Kasumi-1 (cell line): ENCODE measurements around the gene LINC01488.

Experiments
- DNase-seq, 2 experiments: peaks; one replicate each; lab custom pipeline; 2025; lab: John Stamatoyannopoulos, UW

LINC01488 gene

GRCh38 chr11:69530278-69531070, 49.0 kb downstream of the LINC01488 start:
- peak; percentile 70 to 71 for DNase-seq

GRCh38 chr11:69531071-69531716, 49.7 kb downstream of the LINC01488 start:
- no peak for DNase-seq

DNA sequence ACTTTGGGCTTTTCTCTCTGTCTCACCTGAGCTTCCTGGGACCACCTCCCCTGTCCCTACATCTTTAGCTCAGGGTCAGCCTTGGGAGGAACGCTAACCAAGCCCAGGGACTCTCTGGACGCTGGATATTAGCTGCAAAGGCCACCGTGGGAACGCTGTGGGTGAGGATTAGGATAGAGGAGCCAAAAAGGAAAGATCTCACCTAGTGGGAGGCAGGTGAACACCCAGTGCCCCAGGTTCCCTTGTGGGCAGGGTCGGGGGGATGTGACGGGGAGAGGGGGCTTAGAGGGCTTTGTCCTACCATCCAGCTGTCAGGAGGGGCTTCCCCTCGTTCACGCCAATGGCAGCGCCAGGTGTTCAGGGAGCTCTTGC, 50.2 kb downstream of the LINC01488 start:
- DNase-seq, result no peak

- DNase-seq, result no peak
These were observed 52.1 kb downstream of the LINC01488 start for GRCh38 chr11:69533296-69534165.

GRCh38 chr11:69534166-69534530, 52.7 kb downstream of the LINC01488 start:
- DNase-seq, result no peak

DNA sequence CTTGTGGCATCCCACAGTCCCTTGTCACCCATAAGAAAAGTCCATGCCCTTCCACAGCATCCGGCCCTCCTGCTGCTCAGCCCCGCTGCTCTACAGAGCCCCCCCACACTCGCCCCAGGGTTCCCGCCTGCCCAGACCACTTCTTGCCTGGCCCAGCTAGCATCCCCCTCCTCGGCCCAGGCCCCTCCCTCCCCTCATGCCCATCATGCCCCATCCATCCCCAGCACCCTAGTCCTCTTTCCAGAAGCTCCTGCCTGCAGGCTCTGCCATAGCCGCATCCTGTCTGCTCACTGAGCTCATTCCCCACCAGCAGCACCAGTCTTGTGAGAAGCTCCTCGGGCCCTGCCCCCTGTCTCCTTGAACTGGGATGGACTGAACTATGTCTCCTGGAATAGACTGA, 54.4 kb downstream of the LINC01488 start:
- no peak for DNase-seq

DNA sequence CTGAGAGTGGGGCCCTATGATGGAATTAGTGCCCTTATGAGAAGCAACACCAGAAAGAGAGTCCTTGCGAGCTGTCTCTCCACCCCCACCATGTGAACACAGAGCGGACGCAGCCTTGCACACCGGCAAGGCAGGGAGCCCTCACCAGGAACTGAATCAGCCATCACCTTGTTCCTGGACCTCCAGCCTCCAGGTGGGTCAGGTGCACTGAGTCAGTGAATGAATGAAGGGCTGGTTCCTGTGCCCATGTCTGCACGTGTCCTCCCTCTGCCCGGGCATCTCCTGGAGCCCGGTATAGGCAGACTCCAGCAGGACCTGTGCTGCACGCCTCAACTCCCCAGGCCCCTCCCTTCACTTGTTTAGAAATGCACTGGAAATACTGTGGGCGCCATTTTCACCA, 54.9 kb downstream of the LINC01488 start:
- no peak for DNase-seq

- DNase-seq, result no peak
These were observed 55.7 kb downstream of the LINC01488 start for GRCh38 chr11:69537126-69537525.

DNA sequence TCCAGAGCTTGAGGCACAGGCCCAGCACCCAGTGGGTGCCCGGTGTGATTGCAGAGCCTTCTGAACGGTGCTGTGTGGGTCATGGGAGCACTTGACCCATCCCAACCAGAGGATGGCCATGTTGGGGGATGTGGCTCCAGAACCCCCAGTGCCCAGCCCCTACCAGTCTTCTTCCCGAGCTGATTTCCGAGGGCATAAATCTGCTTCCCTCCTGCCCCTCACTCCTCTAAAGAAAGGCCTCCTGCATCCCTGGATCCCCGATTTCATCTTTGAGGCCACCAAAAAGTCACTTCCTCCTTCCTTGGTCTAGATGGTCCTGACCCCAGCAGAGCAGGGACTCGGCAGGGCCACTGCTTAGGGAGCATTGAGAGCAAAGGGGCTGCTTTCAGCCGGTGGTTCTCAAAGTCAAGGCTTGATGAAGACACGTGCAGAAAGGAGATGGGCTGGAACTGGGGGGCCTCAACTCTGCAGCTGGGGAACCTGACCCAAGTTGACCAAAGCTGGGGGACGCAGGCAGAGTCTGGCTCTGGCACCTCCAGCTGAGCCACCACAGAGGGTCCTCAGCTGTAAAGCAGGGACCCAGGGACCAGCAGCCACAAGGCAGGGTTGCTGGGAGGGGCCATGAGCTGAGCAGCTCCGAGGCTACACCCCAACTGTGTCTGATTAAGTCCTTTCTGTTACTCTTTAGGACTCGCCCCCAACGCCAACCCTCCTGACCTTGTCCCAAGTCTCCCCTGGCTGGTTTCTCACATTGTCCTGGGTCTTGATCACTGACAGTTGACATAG, 56.6 kb downstream of the LINC01488 start:
- no peak for DNase-seq

DNA sequence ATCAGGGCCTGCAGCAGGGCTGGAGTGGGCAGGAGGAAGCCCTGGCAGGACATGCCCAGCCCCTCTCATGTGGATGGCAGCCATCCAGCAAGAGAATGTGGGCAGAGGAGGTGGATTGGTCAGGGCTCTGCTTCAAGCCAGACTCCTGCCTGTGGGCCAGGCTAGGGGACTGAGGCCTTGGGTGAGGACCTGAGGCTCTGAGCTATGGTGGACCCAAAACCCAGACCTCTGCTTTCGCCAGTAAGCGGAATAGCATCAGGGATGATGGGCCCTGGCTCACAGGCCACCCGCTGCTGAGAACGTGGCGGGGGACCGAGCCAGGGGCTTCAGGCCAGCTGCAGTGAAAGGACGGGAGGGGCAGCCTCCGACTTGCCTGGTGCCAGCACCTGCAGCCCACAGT, 57.4 kb downstream of the LINC01488 start:
- no peak for DNase-seq

- DNase-seq, result peak; percentile 23 to 27
These were observed 58.1 kb downstream of the LINC01488 start for GRCh38 chr11:69539416-69540117.

DNA sequence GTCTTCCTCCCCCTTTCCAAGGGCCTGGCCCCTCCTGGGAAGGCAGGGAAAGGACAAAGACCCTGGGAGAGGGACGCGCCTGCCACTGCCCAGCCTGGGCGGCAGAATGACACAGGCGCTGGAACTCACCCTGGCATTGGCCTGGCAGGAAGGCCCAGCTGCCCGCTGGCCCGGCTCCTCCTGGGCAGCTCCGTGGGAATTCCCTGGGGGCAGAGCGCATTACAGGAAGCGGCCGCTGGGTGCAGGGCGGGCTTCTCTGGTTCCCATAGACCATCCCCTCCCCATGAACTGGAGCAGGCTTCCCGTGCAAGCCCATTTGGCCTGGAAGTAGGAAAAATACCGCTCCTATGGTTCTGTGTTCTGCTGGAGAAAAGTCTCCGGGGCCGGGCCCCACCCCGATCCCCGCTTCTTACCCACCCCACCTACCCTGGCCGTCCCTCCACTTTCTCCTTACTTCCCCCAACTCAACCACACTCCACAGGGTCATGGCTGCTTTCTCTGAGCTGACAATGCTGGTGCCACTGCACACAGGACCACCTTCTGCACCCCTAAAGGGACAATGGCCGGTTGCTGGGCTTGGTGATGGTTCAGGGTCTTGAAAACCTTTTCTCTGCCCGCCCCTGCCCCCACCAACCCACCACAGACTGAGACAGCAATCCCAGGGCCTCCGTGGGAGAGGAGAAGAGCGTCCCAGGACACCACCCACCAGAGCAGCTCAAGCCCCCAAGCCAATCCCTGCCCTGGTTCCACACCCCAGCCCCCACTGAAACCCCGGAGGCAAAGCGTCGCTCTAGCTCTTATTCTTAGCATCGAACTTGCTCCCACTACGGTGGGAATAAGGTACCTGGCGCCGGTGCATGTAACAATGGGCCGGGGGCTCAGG, 58.9 kb downstream of the LINC01488 start:
- no peak for DNase-seq

DNA sequence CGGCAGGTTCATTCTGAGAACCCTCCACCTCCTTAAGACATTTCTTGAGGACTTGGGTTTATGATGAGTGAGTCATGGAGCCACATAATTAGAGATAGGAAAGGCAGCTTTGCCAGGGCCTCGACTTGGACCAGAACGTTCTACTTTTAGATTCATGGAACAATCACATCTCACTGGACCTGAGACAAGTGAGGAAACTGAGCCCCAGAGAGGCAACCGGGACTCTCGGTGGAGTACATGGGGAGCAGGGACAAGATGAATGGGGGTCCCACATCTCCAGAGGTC, 59.5 kb downstream of the LINC01488 start:
- DNase-seq, result no peak

DNA sequence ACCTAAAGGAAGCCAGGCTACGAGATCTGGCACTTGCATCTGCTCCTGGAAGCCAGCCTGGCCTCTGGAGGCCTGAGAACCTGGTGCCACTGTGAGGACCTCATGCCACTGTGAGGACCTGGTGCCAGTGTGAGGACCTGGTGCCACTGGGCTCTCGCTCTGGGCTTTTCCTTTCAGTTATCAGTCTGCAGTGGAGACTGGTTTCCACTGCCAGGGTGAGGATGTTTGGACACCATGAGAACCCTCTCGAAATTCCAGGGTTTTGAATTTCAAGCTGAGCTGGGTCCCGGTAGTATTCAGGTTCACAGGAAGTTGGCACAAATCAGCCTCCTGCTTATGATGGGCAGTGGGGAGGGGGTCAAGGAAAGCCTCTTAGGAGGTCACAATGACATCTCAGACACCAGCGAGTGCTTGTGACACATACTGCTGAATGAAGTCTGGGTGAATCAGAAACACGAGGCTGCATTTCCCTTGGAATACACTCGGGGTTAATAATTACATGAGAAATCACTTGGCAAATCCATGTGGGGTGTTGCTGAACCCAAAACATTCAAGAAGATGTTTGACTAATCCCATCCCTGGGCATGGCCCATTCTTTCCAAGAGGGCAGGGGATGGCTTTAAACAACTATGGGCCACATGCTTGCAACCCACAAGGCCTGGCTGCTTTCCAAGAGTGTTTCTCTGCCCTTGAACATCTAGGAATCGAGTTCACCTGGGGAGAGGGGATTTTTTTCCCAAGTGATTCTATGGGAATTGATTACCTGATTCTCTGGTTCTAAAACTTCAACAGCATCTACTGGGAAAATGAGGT, 60.2 kb downstream of the LINC01488 start:
- no peak for DNase-seq

GRCh38 chr11:69542314-69543168, 61.1 kb downstream of the LINC01488 start:
- DNase-seq, result no peak
